DOHH2 (cell line): ENCODE measurements around the gene TMEM263.

Experiments
- H3F3A ChIP-seq: fragments of 200-600 bp; sonication (generic), shearing (Covaris generic); 2 replicates; pipeline ENCODE4 v1.6.0; 2016; ENCODE audit warnings: antibody characterized with exemption, mild to moderate bottlenecking; ENCODE audit not compliant: control insufficient read depth, insufficient read depth
- H3K27ac ChIP-seq: fragments of 200-600 bp; sonication (generic); 2 replicates; pipeline ENCODE4 v1.5.1; 2014; ENCODE audit warnings: low read depth, mild to moderate bottlenecking, low read length, moderate library complexity
- H3K27me3 ChIP-seq: fragments of 200-600 bp; sonication (generic); 2 replicates; pipeline ENCODE4 v1.6.1; 2014; ENCODE audit warnings: mild to moderate bottlenecking, low read length, mixed read lengths; ENCODE audit not compliant: control insufficient read depth
- H3K36me3 ChIP-seq: fragments of 200-600 bp; sonication (generic); 2 replicates; pipeline ENCODE4 v1.6.1; 2014; ENCODE audit warnings: mild to moderate bottlenecking, low read length, moderate library complexity, mixed read lengths; ENCODE audit not compliant: control insufficient read depth
- H3K4me1 ChIP-seq: fragments of 200-600 bp; sonication (generic); 2 replicates; pipeline ENCODE4 v1.6.1; 2014; ENCODE audit warnings: mild to moderate bottlenecking, low read length, mixed read lengths; ENCODE audit not compliant: control insufficient read depth
- H3K4me2 ChIP-seq: fragments of 200-600 bp; sonication (generic); 2 replicates; pipeline ENCODE4 v1.6.0; 2014; ENCODE audit warnings: mild to moderate bottlenecking, low read length, moderate library complexity
- H3K4me3 ChIP-seq: fragments of 200-600 bp; sonication (generic); 2 replicates; pipeline ENCODE4 v1.5.1; 2014; ENCODE audit warnings: mild to moderate bottlenecking, low read length, mixed read lengths
- H3K79me2 ChIP-seq: fragments of 200-600 bp; sonication (generic); 2 replicates; pipeline ENCODE4 v1.6.1; 2014; ENCODE audit warnings: mild to moderate bottlenecking, low read length, mixed read lengths; ENCODE audit not compliant: control insufficient read depth
- H3K9me2 ChIP-seq: fragments of 200-600 bp; sonication (generic); replicated peaks from 2 replicates; pipeline ENCODE4 v1.6.1; 2014; ENCODE audit warnings: mild to moderate bottlenecking, low read length, mixed read lengths; ENCODE audit not compliant: control insufficient read depth
- H3K9me3 ChIP-seq: fragments of 200-600 bp; sonication (generic); 2 replicates; pipeline ENCODE4 v1.6.1; 2014; ENCODE audit warnings: antibody characterized with exemption, low read length, mixed read lengths; ENCODE audit not compliant: control insufficient read depth, insufficient read depth
- H4K20me1 ChIP-seq: fragments of 200-600 bp; sonication (generic); 2 replicates; pipeline ENCODE4 v1.6.0; 2014; ENCODE audit warnings: low read depth, mild to moderate bottlenecking, antibody characterized with exemption, low read length, moderate library complexity; ENCODE audit not compliant: control insufficient read depth, insufficient read depth
- CTCF ChIP-seq: fragments of 200-600 bp; sonication (generic); IDR thresholded peaks from one replicate; pipeline ENCODE4 v1.5.1; 2014; ENCODE audit warnings: antibody characterized with exemption, mild to moderate bottlenecking, low read depth, low read length; ENCODE audit not compliant: poor library complexity, severe bottlenecking
- EZH2phosphoT487 ChIP-seq: fragments of 200-600 bp; sonication (generic); IDR thresholded peaks from 2 replicates; pipeline ENCODE4 v1.6.1; 2017; ENCODE audit warnings: borderline replicate concordance, mild to moderate bottlenecking, antibody characterized with exemption, low read length, moderate library complexity, mixed read lengths

TMEM263 gene

GRCh38 chr12:106955377-106956047 is at the start of gene TMEM263:
Gene TMEM263, plus strand, starts transcription at chr12:106955907. Its CDS starts 11,210 bp downstream, at chr12:106967117.
- H3K27me3 ChIP-seq, result no peaks in the 10 kb centered on the region; the same call in 1 of the 2 replicates
- peak within 1 kb of the TSS; percentile 97 for H3K4me2 ChIP-seq
- H3K9me2 ChIP-seq, result no peaks in the 10 kb centered on the region
- H3F3A ChIP-seq, result peaks cover 18% of the 10 kb centered on the region
- H3K27ac ChIP-seq, result peak within 1 kb of the TSS; percentile 75
- no peaks in the 10 kb centered on the region for H4K20me1 ChIP-seq
- peaks cover 41% of the 10 kb centered on the region for H3K79me2 ChIP-seq
- peaks cover 29% of the 10 kb centered on the region for H3K4me1 ChIP-seq
- H3K4me3 ChIP-seq, result peak within 1 kb of the TSS; percentile 89
- TF ChIP-seq CTCF (no peak), EZH2phosphoT487 (no peak)
- H3K36me3 ChIP-seq, result peaks cover 10% of the 10 kb centered on the region
- no peaks in the 10 kb centered on the region for H3K9me3 ChIP-seq

- H3K79me2 ChIP-seq, result no peaks in the 10 kb centered on the region
- H3K4me1 ChIP-seq, result peaks cover 12% of the 10 kb centered on the region
- no peak overlapping the region for H3K4me3 ChIP-seq
- no peak overlapping the region for H3K27ac ChIP-seq
- H3K36me3 ChIP-seq, result no peaks in the 10 kb centered on the region
- H4K20me1 ChIP-seq, result peaks cover 3% of the 10 kb centered on the region; the same call in 1 of the 2 replicates
- H3K27me3 ChIP-seq, result peaks cover 69% of the 10 kb centered on the region
- no peak for TF ChIP-seq EZH2phosphoT487
- TF ChIP-seq CTCF, result no peak
- no peaks in the 10 kb centered on the region for H3F3A ChIP-seq
- no peaks in the 10 kb centered on the region for H3K9me3 ChIP-seq
- no peak overlapping the region for H3K4me2 ChIP-seq
- H3K9me2 ChIP-seq, result no peaks in the 10 kb centered on the region
These were observed 49.0 kb upstream of the TMEM263 start for GRCh38 chr12:106906715-106907114.

GRCh38 chr12:106907411-106907810 is 48.3 kb upstream of the TMEM263 start:
- H3K27me3 ChIP-seq, result peaks cover 70% of the 10 kb centered on the region
- TF ChIP-seq CTCF, result no peak
- TF ChIP-seq EZH2phosphoT487, result no peak

More at GRCh38 chr12:106907411-106907810, 48.3 kb upstream of the TMEM263 start:
- Histone ChIP-seq H3K27ac (no peak overlapping the region), H3K79me2 (no peaks in the 10 kb centered on the region), H3K4me3 (no peak overlapping the region), H3K9me2 (no peaks in the 10 kb centered on the region), H3K36me3 (no peaks in the 10 kb centered on the region), H3F3A (no peaks in the 10 kb centered on the region), H3K4me1 (peaks cover 12% of the 10 kb centered on the region), H3K4me2 (no peak overlapping the region), H3K9me3 (no peaks in the 10 kb centered on the region), H4K20me1 (peaks cover 3% of the 10 kb centered on the region; the same call in 1 of the 2 replicates)
